HEK293 (cell line): ENCODE data around the gene DMBX1.

ENCODE experiments used
- CTCF ChIA-PET: fragments of 350-600 bp; formaldehyde crosslinking; extraction: SDS; loops from one replicate; lab custom pipeline; 2021; ENCODE audit warnings: antibody characterized with exemption; lab: Yijun Ruan, JAX
- POLR2A ChIA-PET: fragments of 300-600 bp; formaldehyde crosslinking; extraction: SDS; loops from one replicate; lab custom pipeline; 2020; ENCODE audit warnings: antibody characterized with exemption, inconsistent platforms; lab: Yijun Ruan, JAX
- H3K27ac ChIP-seq: fragments of 200-500 bp; sonication (Bioruptor generic); 2 replicates; pipeline ENCODE4 v1.5.1; 2014; ENCODE audit warnings: low read depth, low read length, control low read depth, inconsistent platforms; ENCODE audit errors: extremely low read depth
- H3K36me3 ChIP-seq, 2 experiments: fragments of 200-500 bp in 1 of 2; sonication (Bioruptor generic) in 1 of 2; 1 replicate in 1 of 2; 2 replicates in 1 of 2; pipeline ENCODE4 v1.5.1; 2014 to 2017; ENCODE audit warnings: inconsistent platforms in 2 of 2, low read length in 2 of 2; ENCODE audit not compliant: control insufficient read depth in 2 of 2, insufficient read depth in 1 of 2
- H3K4me1 ChIP-seq: fragments of 200-500 bp; sonication (Bioruptor generic); 2 replicates; pipeline ENCODE4 v1.5.1; 2014; ENCODE audit warnings: mild to moderate bottlenecking, low read length, inconsistent platforms; ENCODE audit not compliant: control insufficient read depth, insufficient read depth
- H3K4me3 ChIP-seq: 2 replicates; pipeline ENCODE4 v1.5.1; 2011; ENCODE audit warnings: low read depth, mild to moderate bottlenecking, control low read depth, low read length, moderate library complexity
- H3K9me3 ChIP-seq: fragments of 200-500 bp; sonication (Bioruptor generic); 2 replicates; pipeline ENCODE4 v1.5.1; 2014; ENCODE audit warnings: low read depth, low read length, inconsistent platforms; ENCODE audit not compliant: control insufficient read depth, insufficient read depth
- BCL11B ChIP-seq: fragments of 450-650 bp; formaldehyde crosslinking; IDR thresholded peaks from 2 replicates; pipeline ENCODE4 v1.5.1; 2016; ENCODE audit warnings: low read depth, missing biosample characterization, missing genetic modification characterization
- FEZF1 ChIP-seq: fragments of 450-650 bp; formaldehyde crosslinking; IDR thresholded peaks from 2 replicates; pipeline ENCODE4 v1.5.1; 2016; ENCODE audit warnings: missing biosample characterization, missing genetic modification characterization
- PRDM1 ChIP-seq: fragments of 450-650 bp; formaldehyde crosslinking; IDR thresholded peaks from 2 replicates; pipeline ENCODE4; 2016; ENCODE audit warnings: missing biosample characterization, missing genetic modification characterization
- SP2 ChIP-seq: fragments of 450-650 bp; formaldehyde crosslinking; IDR thresholded peaks from 2 replicates; pipeline ENCODE4 v1.5.1; 2016; ENCODE audit warnings: missing biosample characterization, missing genetic modification characterization
- ZBTB20 ChIP-seq: fragments of 450-650 bp; formaldehyde crosslinking; IDR thresholded peaks from 2 replicates; pipeline ENCODE4 v1.5.1; 2016; ENCODE audit warnings: missing biosample characterization, missing genetic modification characterization
- ZNF155 ChIP-seq: fragments of 450-650 bp; formaldehyde crosslinking; IDR thresholded peaks from 2 replicates; pipeline ENCODE4 v1.5.1; 2016; ENCODE audit warnings: missing biosample characterization, missing genetic modification characterization
- ZNF19 ChIP-seq: fragments of 450-650 bp; formaldehyde crosslinking; IDR thresholded peaks from 2 replicates; pipeline ENCODE4; 2016; ENCODE audit warnings: missing biosample characterization, missing genetic modification characterization, low read depth
- ZNF24 ChIP-seq: fragments of 450-650 bp; formaldehyde crosslinking; IDR thresholded peaks from 2 replicates; pipeline ENCODE4 v1.5.1; 2016; ENCODE audit warnings: missing biosample characterization, missing genetic modification characterization
- ZNF292 ChIP-seq: fragments of 450-650 bp; formaldehyde crosslinking; IDR thresholded peaks from 2 replicates; pipeline ENCODE4 v1.5.1; 2016; ENCODE audit warnings: low read depth, missing biosample characterization, missing genetic modification characterization, borderline replicate concordance
- ZNF324 ChIP-seq: fragments of 450-650 bp; formaldehyde crosslinking; IDR thresholded peaks from 2 replicates; pipeline ENCODE4 v1.5.1; 2016; ENCODE audit warnings: missing biosample characterization, missing genetic modification characterization
- ZNF335 ChIP-seq: fragments of 450-650 bp; formaldehyde crosslinking; conservative IDR thresholded peaks from 2 replicates; pipeline ENCODE4 v1.5.1; 2016; ENCODE audit warnings: missing biosample characterization, missing genetic modification characterization
- ZNF394 ChIP-seq: fragments of 450-650 bp; formaldehyde crosslinking; IDR thresholded peaks from 2 replicates; pipeline ENCODE4 v1.5.1; 2016; ENCODE audit warnings: missing biosample characterization, missing genetic modification characterization, mild to moderate bottlenecking, moderate library complexity, borderline replicate concordance
- ZNF423 ChIP-seq: fragments of 450-650 bp; formaldehyde crosslinking; IDR thresholded peaks from 2 replicates; pipeline ENCODE4 v1.5.1; 2016; ENCODE audit warnings: missing biosample characterization, missing genetic modification characterization
- ZNF610 ChIP-seq: fragments of 450-650 bp; formaldehyde crosslinking; IDR thresholded peaks from 2 replicates; pipeline ENCODE4 v1.5.1; 2016; ENCODE audit warnings: missing biosample characterization, missing genetic modification characterization, borderline replicate concordance
- ZNF629 ChIP-seq: fragments of 450-650 bp; formaldehyde crosslinking; IDR thresholded peaks from 2 replicates; pipeline ENCODE4 v1.5.1; 2017; ENCODE audit warnings: missing biosample characterization, missing genetic modification characterization
- ZNF701 ChIP-seq: fragments of 450-650 bp; formaldehyde crosslinking; IDR thresholded peaks from 2 replicates; pipeline ENCODE4 v1.5.1; 2016; ENCODE audit warnings: missing biosample characterization, missing genetic modification characterization
- ZNF707 ChIP-seq: fragments of 450-650 bp; formaldehyde crosslinking; IDR thresholded peaks from 2 replicates; pipeline ENCODE4 v1.5.1; 2016; ENCODE audit warnings: missing biosample characterization, missing genetic modification characterization
- ZNF785 ChIP-seq: fragments of 450-650 bp; formaldehyde crosslinking; IDR thresholded peaks from 2 replicates; pipeline ENCODE4 v1.5.1; 2016; ENCODE audit warnings: missing biosample characterization, missing genetic modification characterization
- ZNF830 ChIP-seq: fragments of 450-650 bp; IDR thresholded peaks from 2 replicates; pipeline ENCODE4 v1.5.0; 2018; ENCODE audit warnings: missing biosample characterization, missing genetic modification characterization, low read depth, mild to moderate bottlenecking, moderate library complexity
- ZSCAN30 ChIP-seq: fragments of 450-650 bp; IDR thresholded peaks from 2 replicates; pipeline ENCODE4 v1.5.1; 2018; ENCODE audit warnings: missing biosample characterization, mild to moderate bottlenecking, missing genetic modification characterization, moderate library complexity
- TF ChIP-seq, protein P1 (sequence below): fragments of 450-650 bp; formaldehyde crosslinking; IDR thresholded peaks from 2 replicates; pipeline ENCODE4 v1.5.1; 2016; ENCODE audit warnings: missing biosample characterization, missing genetic modification characterization
- TF ChIP-seq, protein P2 (sequence below): fragments of 450-650 bp; formaldehyde crosslinking; IDR thresholded peaks from 2 replicates; pipeline ENCODE4 v1.5.1; 2017; ENCODE audit warnings: missing biosample characterization, missing genetic modification characterization
- TF ChIP-seq, protein P3 (sequence below): fragments of 450-650 bp; formaldehyde crosslinking; IDR thresholded peaks from 2 replicates; pipeline ENCODE4 v1.5.1; 2016; ENCODE audit warnings: missing biosample characterization, missing genetic modification characterization
- TF ChIP-seq, protein P4 (sequence below): fragments of 450-650 bp; formaldehyde crosslinking; IDR thresholded peaks from 2 replicates; pipeline ENCODE4 v1.5.1; 2016; ENCODE audit warnings: missing biosample characterization, missing genetic modification characterization
- TF ChIP-seq, protein P5 (sequence below): fragments of 450-650 bp; formaldehyde crosslinking; IDR thresholded peaks from 2 replicates; pipeline ENCODE4 v1.5.1; 2016; ENCODE audit warnings: missing biosample characterization, missing genetic modification characterization

DMBX1 gene

DNA sequence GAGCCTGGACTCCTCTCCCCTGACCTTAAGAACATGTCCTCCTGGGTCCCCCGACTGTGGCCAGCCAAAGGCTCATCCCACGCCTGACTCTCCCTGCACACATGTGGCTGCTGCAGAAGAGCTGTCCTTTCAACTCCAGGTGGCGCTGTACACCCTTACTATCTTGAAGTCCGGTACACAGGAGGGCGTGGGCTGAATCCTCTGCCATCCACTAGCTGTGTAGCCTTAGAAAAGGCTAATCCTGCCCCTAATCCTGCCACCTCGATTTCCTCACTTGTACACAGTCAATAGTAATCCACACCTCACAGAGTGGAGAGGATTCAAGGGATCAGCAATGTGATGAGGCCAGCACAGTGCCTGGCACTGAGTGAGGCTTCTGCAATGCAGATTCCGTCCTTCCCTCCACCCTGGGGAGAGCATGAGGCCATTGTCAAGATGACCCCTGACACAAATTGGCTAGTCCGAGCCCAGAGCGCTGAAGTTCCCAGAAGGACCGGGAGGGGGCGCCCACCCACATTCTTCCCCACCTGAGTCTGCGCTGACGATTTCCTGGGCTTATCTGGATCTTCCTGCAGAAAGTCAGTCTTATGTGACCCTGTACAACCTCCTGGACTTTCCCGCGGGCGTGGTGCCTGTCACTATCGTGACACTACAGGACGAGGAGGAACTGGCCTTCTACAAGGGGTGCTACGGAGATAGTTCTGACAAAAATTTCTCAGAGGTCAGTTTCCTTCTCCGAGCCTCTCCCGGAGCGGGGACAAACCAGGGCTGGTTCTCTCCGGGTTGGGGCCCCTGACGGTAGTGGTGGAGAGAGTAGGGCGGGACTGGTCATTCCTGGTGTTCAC is 47.1 kb upstream of the DMBX1 start:
- no peak overlapping the region; the same call in 1 of the 2 replicates for H3K27ac ChIP-seq
- ChIA-PET POLR2A (interaction anchor here (0.6 kb wide), 1 partner anchor 26 kb away, joined by 7 read pairs; no protein-coding TSS in a partner anchor), CTCF (interaction anchor here (0.6 to 12.7 kb wide), 38 partner anchors 9 to 437 kb away, joined by 3 to 315 read pairs (median 4); partner anchors contain the start of genes DMBX1 and MKNK1)
- H3K4me3 ChIP-seq = peak overlapping the region; percentile 45
- no peaks in the 10 kb centered on the region for H3K4me1 ChIP-seq
- H3K36me3 ChIP-seq = no peaks in the 10 kb centered on the region
- H3K9me3 ChIP-seq = no peaks in the 10 kb centered on the region
- TF ChIP-seq ZNF292 (tag by site-specific recombination) (no peak), ZNF335 (peak; percentile 64), ZNF701 (tag by site-specific recombination) (no peak), BCL11B (tag by site-specific recombination) (peak; percentile 61), ZNF155 (no peak), ZNF707 (tag by site-specific recombination) (no peak), ZNF629 (tag by site-specific recombination) (0 out of 2 replicates have a peak, but pooled peaks have one; percentile 46), ZNF785 (tag by site-specific recombination) (no peak), ZNF610 (tag by site-specific recombination) (0 out of 2 replicates have a peak, but pooled peaks have one; percentile 34), FEZF1 (peak; percentile 80), ZNF423 (tag by site-specific recombination) (peak; percentile 63; the same call in 1 of the 2 replicates), ZNF394 (peak; percentile 40; the same call in 1 of the 2 replicates), ZNF24 (tag by site-specific recombination) (0 out of 2 replicates have a peak, but pooled peaks have one; percentile 26), ZNF19 (tag by site-specific recombination) (no peak), SP2 (tag by site-specific recombination) (no peak), ZBTB20 (tag by site-specific recombination) (peak; percentile 100), ZNF324 (tag by site-specific recombination) (peak; percentile 52; the same call in 1 of the 2 replicates), ZNF830 (tag by site-specific recombination) (no peak), ZSCAN30 (tag by site-specific recombination) (peak; percentile 73; the same call in 1 of the 2 replicates), PRDM1 (peak; percentile 68)
- TF ChIP-seq, protein P1, sequence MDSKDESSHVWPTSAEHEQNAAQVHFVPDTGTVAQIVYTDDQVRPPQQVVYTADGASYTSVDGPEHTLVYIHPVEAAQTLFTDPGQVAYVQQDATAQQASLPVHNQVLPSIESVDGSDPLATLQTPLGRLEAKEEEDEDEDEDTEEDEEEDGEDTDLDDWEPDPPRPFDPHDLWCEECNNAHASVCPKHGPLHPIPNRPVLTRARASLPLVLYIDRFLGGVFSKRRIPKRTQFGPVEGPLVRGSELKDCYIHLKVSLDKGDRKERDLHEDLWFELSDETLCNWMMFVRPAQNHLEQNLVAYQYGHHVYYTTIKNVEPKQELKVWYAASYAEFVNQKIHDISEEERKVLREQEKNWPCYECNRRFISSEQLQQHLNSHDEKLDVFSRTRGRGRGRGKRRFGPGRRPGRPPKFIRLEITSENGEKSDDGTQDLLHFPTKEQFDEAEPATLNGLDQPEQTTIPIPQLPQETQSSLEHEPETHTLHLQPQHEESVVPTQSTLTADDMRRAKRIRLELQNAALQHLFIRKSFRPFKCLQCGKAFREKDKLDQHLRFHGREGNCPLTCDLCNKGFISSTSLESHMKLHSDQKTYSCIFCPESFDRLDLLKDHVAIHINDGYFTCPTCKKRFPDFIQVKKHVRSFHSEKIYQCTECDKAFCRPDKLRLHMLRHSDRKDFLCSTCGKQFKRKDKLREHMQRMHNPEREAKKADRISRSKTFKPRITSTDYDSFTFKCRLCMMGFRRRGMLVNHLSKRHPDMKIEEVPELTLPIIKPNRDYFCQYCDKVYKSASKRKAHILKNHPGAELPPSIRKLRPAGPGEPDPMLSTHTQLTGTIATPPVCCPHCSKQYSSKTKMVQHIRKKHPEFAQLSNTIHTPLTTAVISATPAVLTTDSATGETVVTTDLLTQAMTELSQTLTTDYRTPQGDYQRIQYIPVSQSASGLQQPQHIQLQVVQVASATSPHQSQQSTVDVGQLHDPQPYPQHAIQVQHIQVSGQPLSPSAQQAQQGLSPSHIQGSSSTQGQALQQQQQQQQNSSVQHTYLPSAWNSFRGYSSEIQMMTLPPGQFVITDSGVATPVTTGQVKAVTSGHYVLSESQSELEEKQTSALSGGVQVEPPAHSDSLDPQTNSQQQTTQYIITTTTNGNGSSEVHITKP (tag by site-specific recombination) = peak; percentile 81
- TF ChIP-seq, protein P2, sequence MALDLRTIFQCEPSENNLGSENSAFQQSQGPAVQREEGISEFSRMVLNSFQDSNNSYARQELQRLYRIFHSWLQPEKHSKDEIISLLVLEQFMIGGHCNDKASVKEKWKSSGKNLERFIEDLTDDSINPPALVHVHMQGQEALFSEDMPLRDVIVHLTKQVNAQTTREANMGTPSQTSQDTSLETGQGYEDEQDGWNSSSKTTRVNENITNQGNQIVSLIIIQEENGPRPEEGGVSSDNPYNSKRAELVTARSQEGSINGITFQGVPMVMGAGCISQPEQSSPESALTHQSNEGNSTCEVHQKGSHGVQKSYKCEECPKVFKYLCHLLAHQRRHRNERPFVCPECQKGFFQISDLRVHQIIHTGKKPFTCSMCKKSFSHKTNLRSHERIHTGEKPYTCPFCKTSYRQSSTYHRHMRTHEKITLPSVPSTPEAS (tag by site-specific recombination) = no peak; the same call in 1 of the 2 replicates
- TF ChIP-seq, protein P3, sequence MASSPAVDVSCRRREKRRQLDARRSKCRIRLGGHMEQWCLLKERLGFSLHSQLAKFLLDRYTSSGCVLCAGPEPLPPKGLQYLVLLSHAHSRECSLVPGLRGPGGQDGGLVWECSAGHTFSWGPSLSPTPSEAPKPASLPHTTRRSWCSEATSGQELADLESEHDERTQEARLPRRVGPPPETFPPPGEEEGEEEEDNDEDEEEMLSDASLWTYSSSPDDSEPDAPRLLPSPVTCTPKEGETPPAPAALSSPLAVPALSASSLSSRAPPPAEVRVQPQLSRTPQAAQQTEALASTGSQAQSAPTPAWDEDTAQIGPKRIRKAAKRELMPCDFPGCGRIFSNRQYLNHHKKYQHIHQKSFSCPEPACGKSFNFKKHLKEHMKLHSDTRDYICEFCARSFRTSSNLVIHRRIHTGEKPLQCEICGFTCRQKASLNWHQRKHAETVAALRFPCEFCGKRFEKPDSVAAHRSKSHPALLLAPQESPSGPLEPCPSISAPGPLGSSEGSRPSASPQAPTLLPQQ = no peak; the same call in 1 of the 2 replicates
- TF ChIP-seq, protein P4, sequence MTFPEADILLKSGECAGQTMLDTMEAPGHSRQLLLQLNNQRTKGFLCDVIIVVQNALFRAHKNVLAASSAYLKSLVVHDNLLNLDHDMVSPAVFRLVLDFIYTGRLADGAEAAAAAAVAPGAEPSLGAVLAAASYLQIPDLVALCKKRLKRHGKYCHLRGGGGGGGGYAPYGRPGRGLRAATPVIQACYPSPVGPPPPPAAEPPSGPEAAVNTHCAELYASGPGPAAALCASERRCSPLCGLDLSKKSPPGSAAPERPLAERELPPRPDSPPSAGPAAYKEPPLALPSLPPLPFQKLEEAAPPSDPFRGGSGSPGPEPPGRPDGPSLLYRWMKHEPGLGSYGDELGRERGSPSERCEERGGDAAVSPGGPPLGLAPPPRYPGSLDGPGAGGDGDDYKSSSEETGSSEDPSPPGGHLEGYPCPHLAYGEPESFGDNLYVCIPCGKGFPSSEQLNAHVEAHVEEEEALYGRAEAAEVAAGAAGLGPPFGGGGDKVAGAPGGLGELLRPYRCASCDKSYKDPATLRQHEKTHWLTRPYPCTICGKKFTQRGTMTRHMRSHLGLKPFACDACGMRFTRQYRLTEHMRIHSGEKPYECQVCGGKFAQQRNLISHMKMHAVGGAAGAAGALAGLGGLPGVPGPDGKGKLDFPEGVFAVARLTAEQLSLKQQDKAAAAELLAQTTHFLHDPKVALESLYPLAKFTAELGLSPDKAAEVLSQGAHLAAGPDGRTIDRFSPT (tag by site-specific recombination) = peak; percentile 54
- TF ChIP-seq, protein P5, sequence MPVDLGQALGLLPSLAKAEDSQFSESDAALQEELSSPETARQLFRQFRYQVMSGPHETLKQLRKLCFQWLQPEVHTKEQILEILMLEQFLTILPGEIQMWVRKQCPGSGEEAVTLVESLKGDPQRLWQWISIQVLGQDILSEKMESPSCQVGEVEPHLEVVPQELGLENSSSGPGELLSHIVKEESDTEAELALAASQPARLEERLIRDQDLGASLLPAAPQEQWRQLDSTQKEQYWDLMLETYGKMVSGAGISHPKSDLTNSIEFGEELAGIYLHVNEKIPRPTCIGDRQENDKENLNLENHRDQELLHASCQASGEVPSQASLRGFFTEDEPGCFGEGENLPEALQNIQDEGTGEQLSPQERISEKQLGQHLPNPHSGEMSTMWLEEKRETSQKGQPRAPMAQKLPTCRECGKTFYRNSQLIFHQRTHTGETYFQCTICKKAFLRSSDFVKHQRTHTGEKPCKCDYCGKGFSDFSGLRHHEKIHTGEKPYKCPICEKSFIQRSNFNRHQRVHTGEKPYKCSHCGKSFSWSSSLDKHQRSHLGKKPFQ (tag by site-specific recombination) = no peak
